Rectal smooth muscle tissue (tissue), 1 donor: ENCODE results near the gene METTL4.
"Not testable (repeated sequence)": the region's sequence is repeated elsewhere in the genome, so short reads cannot be mapped to it uniquely, and the experiment has no call there.

Experiments used
- H3K27ac ChIP-seq: one replicate; pipeline ENCODE4 v1.7.0; 2013; ENCODE audit warnings: low read depth, low read length, inconsistent platforms
- H3K27me3 ChIP-seq: one replicate; pipeline ENCODE4 v1.7.0; 2013; ENCODE audit warnings: low read length; ENCODE audit not compliant: control insufficient read depth, insufficient read depth
- H3K36me3 ChIP-seq: one replicate; pipeline ENCODE4 v1.7.0; 2013; ENCODE audit warnings: low read length; ENCODE audit not compliant: control insufficient read depth, insufficient read depth
- H3K4me1 ChIP-seq: one replicate; pipeline ENCODE4 v1.7.0; 2013; ENCODE audit warnings: low read length; ENCODE audit not compliant: control insufficient read depth, insufficient read depth
- H3K4me3 ChIP-seq: one replicate; pipeline ENCODE4 v1.7.0; 2013; ENCODE audit warnings: low read length
- H3K9ac ChIP-seq: one replicate; pipeline ENCODE4 v1.7.0; 2013; ENCODE audit warnings: low read length

The METTL4 gene

GRCh38 chr18:2534906-2535305 is 36.4 kb downstream of the METTL4 start:
- Histone ChIP-seq H3K36me3 (no peaks in the 10 kb centered on the region), H3K4me3 (no peak overlapping the region), H3K9ac (no peak overlapping the region), H3K27ac (no peak overlapping the region), H3K4me1 (no peaks in the 10 kb centered on the region), H3K27me3 (no peaks in the 10 kb centered on the region)

GRCh38 chr18:2532797-2533196 is 38.5 kb downstream of the METTL4 start:
- H3K27me3 ChIP-seq = no peaks in the 10 kb centered on the region

GRCh38 chr18:2531751-2532150 is 39.6 kb downstream of the METTL4 start:
- Histone ChIP-seq H3K4me3 (no peak overlapping the region), H3K9ac (no peak overlapping the region), H3K27ac (no peak overlapping the region), H3K27me3 (no peaks in the 10 kb centered on the region), H3K36me3 (no peaks in the 10 kb centered on the region), H3K4me1 (no peaks in the 10 kb centered on the region)

More at GRCh38 chr18:2532797-2533196, 38.5 kb downstream of the METTL4 start:
- Histone ChIP-seq H3K4me3 (no peak overlapping the region), H3K4me1 (no peaks in the 10 kb centered on the region), H3K9ac (no peak overlapping the region), H3K27ac (no peak overlapping the region), H3K36me3 (no peaks in the 10 kb centered on the region)

- no peak overlapping the region for H3K27ac ChIP-seq
- H3K4me3 ChIP-seq = no peak overlapping the region
- no peaks in the 10 kb centered on the region for H3K27me3 ChIP-seq
- H3K36me3 ChIP-seq = no peaks in the 10 kb centered on the region
- no peaks in the 10 kb centered on the region for H3K4me1 ChIP-seq
- H3K9ac ChIP-seq = no peak overlapping the region
Measured at GRCh38 chr18:2529154-2529553, 42.2 kb downstream of the METTL4 start.

- H3K27ac ChIP-seq = no peak overlapping the region
- H3K9ac ChIP-seq = no peak overlapping the region
- no peak overlapping the region for H3K4me3 ChIP-seq
- H3K36me3 ChIP-seq = no peaks in the 10 kb centered on the region
- H3K4me1 ChIP-seq = no peaks in the 10 kb centered on the region
- no peaks in the 10 kb centered on the region for H3K27me3 ChIP-seq
Measured at GRCh38 chr18:2526329-2526728, 45.0 kb downstream of the METTL4 start.

DNA sequence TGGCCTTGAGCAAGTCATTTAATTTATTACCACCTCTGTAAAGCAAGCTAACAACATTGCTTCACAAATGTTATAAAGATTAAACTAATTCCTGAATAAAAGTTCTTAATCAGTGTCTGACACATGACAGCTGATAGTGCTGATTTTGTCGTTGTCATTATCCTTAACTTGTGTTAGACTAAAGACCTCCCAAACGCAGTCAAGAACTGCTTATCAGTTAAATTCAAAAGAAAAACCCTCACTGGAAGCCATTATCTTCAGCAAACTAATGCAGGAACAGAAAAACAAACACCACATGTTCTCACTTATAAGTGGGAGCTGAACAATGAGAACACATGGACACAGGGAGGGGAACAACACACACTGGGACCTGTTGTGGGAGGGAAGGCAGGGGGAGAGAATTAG is 46.5 kb downstream of the METTL4 start:
- H3K27me3 ChIP-seq, H3K4me3 ChIP-seq, H3K27ac ChIP-seq, H3K9ac ChIP-seq, H3K36me3 ChIP-seq, H3K4me1 ChIP-seq: not testable (repeated sequence)

GRCh38 chr18:2522112-2522511 is 49.2 kb downstream of the METTL4 start:
- no peaks in the 10 kb centered on the region for H3K36me3 ChIP-seq
- H3K27ac ChIP-seq = no peak overlapping the region
- no peak overlapping the region for H3K9ac ChIP-seq
- H3K4me1 ChIP-seq = no peaks in the 10 kb centered on the region
- no peaks in the 10 kb centered on the region for H3K27me3 ChIP-seq
- no peak overlapping the region for H3K4me3 ChIP-seq

DNA sequence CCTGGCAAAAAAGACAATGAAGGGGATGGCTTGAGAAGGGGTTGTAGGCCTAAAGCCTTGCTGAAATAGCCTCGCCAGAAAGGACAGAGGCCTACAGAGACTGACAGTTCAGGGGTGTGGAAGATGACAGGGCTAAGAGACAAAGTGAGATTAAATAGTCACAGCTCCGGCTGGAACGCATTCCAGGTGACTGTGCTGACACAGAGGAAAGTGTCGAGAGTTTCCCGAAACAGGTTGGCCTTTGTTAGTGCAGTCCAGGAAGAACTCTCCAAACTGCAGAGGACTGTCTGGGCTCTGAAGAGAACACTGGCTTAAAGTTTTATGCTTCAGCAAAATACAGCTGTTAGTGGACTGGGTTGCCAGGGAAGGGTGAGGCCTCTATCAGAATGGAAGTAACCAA is 52.8 kb downstream of the METTL4 start:
- Histone ChIP-seq H3K27me3 (no peaks in the 10 kb centered on the region), H3K27ac (no peak overlapping the region), H3K4me1 (no peaks in the 10 kb centered on the region), H3K4me3 (no peak overlapping the region), H3K36me3 (no peaks in the 10 kb centered on the region), H3K9ac (no peak overlapping the region)

DNA sequence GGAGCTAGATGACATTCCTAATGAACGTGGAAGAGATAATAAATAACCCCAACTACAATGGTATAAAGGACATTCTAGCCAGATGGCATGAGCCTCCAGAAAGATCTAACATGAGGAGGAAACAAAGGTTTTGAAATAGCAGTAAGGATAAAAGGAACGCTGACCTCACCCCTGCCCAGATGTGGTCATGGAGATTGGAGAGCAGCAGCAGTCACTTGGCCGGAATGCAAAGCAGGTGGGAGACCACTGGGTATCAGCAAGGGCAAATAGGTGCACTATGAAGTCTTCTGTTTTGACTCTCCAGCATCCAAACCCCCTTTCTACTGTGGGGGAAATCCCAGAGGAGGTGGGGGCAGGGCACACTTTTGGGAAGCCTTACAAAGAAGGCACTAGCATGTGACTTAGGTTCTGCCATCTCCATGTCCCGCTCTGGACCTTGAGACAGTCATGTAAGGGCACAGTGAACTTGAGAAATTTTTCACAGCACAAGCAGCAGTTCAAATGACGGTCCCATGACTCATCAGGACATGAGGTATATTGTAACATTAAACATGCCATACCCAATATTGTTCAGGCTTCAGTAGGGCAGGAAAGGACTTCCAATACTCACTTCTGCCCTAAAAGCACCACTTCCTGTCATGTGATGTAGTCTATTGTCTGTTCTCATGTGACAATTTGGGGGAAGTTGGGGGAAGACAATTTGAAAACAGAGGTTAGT is 55.2 kb downstream of the METTL4 start:
- Histone ChIP-seq H3K27ac (no peak overlapping the region), H3K9ac (no peak overlapping the region), H3K27me3 (no peaks in the 10 kb centered on the region), H3K36me3 (no peaks in the 10 kb centered on the region), H3K4me3 (no peak overlapping the region), H3K4me1 (no peaks in the 10 kb centered on the region)

- Histone ChIP-seq H3K27ac (no peak overlapping the region), H3K36me3 (no peaks in the 10 kb centered on the region), H3K27me3 (no peaks in the 10 kb centered on the region), H3K4me3 (no peak overlapping the region), H3K4me1 (no peaks in the 10 kb centered on the region), H3K9ac (no peak overlapping the region)
Measured at GRCh38 chr18:2515171-2515787, 56.0 kb downstream of the METTL4 start.

- no peaks in the 10 kb centered on the region for H3K27me3 ChIP-seq
- H3K36me3 ChIP-seq = no peaks in the 10 kb centered on the region
- H3K9ac ChIP-seq = no peak overlapping the region
- no peaks in the 10 kb centered on the region for H3K4me1 ChIP-seq
- no peak overlapping the region for H3K27ac ChIP-seq
- no peak overlapping the region for H3K4me3 ChIP-seq
Measured at GRCh38 chr18:2513616-2514015, 57.7 kb downstream of the METTL4 start.

DNA sequence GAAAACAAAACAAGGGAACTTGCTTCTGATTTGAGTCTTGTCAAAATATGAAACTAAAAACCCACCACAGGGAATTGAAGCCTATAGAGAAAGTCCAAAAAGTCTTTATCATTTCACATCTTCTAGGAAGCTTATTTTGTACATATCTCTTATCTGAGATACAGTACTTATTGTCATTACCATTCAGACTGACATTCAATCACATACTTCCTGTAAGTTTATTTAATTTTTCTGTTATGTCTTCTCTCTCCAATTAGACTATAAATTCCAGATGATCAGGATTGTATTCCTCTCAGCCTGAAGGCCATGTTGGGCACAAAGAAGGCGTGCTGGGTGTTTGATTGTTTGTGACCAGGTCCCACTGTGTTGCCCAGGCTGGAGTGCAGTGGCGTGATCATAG is 59.2 kb downstream of the METTL4 start:
- Histone ChIP-seq H3K27me3 (no peaks in the 10 kb centered on the region), H3K4me3 (no peak overlapping the region), H3K4me1 (no peaks in the 10 kb centered on the region), H3K36me3 (no peaks in the 10 kb centered on the region), H3K9ac (no peak overlapping the region), H3K27ac (no peak overlapping the region)

DNA sequence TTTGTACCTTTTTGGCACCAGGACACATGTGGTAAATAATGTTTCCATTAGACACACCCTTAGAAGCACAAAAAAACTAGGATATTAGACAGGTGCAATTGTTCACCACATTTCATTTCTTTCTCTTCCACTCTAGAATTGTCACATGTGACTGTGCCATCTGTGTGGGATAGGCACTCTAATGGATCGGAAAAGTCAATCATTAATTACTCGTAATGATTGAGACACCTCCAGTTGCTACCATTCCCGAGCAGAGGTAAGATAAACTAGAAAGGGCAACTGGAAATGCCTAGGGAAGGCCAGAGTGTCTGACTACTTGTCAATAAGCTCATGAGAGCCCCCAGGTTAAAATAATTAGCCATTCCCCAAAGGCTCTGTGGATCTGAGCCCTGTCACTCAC is 59.9 kb downstream of the METTL4 start:
- no peak overlapping the region for H3K4me3 ChIP-seq
- no peaks in the 10 kb centered on the region for H3K27me3 ChIP-seq
- H3K27ac ChIP-seq = no peak overlapping the region
- no peaks in the 10 kb centered on the region for H3K36me3 ChIP-seq
- no peak overlapping the region for H3K9ac ChIP-seq
- H3K4me1 ChIP-seq = no peaks in the 10 kb centered on the region
